ENCODE measurements around the gene BCCIP.
A peak's percentile ranks its signal among the peaks of the same experiment; 100 is the strongest.

The BCCIP gene

DNA sequence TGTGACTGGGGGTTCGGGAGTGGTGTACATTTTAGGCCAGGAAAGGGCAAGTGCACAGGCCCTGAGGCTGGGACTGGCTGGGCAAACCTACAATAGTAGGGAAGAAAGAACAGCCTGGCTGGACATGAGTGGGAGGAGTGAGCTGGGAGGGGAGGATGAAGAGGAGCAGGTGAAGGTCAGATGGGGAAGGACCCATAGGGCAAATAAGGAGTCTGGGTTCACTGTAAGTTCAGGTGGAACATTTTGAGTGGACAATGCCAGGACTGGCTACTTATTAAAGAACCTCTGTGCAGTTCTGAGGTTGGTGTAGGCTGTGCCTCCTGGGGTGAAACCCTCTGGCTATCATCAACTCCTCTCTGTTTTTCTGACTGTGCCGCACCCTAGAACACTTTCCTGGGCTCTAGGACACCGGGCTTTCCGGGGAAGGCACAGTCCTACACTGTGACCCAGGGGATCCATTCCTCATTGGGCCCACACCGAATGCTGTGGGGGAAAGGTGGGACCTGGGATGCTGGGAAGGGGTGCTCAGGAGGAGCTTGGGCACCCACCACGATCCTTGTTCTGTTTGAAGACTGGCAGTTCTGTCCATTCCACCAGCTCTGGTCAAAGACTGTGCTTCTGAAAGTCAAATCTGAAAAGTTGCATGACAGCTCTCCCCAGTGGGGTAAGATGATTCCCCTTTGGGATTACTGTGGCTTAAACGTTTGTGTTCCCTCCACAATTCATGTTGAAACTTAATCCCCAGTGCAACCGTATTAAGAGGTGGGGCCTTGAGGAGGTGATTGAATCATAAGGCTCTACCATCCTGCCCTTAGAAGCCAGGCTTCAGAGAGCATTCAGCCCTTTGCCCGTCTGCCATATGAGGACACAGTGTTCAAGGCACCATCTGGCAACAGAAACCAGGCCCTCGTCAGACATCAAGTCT is 43.7 kb upstream of the BCCIP start:
- no peak for TF ChIP-seq CTCF (IDR thresholded peaks at IDR 0.05; ENCODE audit: extremely low read depth, missing control alignments)
- DNase-seq (ENCODE audit: low spot score) = no peak

GRCh38 chr10:125781374-125781773 is 42.0 kb upstream of the BCCIP start:
- TF ChIP-seq CTCF (IDR thresholded peaks at IDR 0.05; ENCODE audit: extremely low read depth, missing control alignments) = no peak
- no peak for DNase-seq (ENCODE audit: low spot score)

DNA sequence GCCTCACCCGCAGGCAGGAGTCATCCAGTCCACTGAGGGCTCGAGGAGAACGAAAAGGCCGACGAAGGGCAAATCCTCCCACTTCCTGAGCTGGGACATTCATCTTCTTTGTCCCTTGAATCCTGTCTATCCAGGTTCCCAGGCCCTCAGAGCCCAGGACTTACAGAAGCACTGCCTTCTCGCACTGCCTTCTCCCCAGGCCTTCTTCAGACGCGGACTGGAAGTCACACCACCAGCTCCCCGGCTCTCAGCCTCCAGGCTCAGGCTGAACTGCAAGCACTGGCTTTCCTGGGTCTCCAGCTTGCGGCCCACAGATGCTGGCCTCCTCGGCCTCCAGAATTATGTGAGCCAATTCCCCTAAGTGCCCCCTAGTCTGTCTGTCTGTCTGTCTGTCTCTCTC is 41.3 kb upstream of the BCCIP start:
- TF ChIP-seq CTCF (IDR thresholded peaks at IDR 0.05; ENCODE audit: extremely low read depth, missing control alignments) = no peak
- DNase-seq (ENCODE audit: low spot score) = no peak

- no peak for TF ChIP-seq CTCF (IDR thresholded peaks at IDR 0.05; ENCODE audit: extremely low read depth, missing control alignments)
Measured at GRCh38 chr10:125782616-125783015, 40.7 kb upstream of the BCCIP start.

GRCh38 chr10:125783408-125783807 is 39.9 kb upstream of the BCCIP start:
- DNase-seq (ENCODE audit: low spot score) = no peak
- no peak for TF ChIP-seq CTCF (IDR thresholded peaks at IDR 0.05; ENCODE audit: extremely low read depth, missing control alignments)

More at GRCh38 chr10:125782616-125783015, 40.7 kb upstream of the BCCIP start:
- DNase-seq (ENCODE audit: low spot score) = no peak

- no peak for TF ChIP-seq CTCF (IDR thresholded peaks at IDR 0.05; ENCODE audit: extremely low read depth, missing control alignments)
- DNase-seq (ENCODE audit: low spot score) = peak; percentile 67
Measured at GRCh38 chr10:125783957-125784356, 39.4 kb upstream of the BCCIP start.

DNA sequence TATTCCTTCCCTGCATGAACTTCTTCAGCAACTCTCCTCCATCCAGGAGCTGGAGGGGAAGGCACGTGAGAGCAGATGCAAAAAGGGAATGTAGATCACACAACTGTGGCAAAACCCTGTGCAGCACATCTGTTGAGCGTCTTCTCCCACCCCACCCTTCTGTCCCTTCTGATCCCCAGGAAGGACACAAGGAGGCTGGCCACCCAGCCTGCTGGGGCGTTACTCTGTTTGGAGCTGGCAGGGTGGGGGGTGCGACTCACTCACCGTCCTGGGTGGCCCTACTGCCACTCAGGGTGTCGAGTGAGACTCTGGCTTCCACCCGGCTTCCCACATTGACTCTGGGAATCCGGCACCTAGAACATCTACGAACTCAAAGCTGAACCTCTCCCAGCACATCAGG is 37.6 kb upstream of the BCCIP start:
- no peak for DNase-seq (ENCODE audit: low spot score)
- TF ChIP-seq CTCF (IDR thresholded peaks at IDR 0.05; ENCODE audit: extremely low read depth, missing control alignments) = no peak

All from GM20000 (cell line).